K562 (cell line): ENCODE data around the gene SLC15A1. TPM values are rescaled to one million over a fixed set of nuclear protein-coding genes. Genes with fewer than 3 reads are reported as not detected.

Experiments
- CC2D1A ChIP-seq: fragments of 450-650 bp; IDR thresholded peaks from 2 replicates; pipeline ENCODE4 v1.6.1; 2017; ENCODE audit warnings: mild to moderate bottlenecking
- ETS2 ChIP-seq: IDR thresholded peaks from 2 replicates; pipeline ENCODE4 v1.6.1; 2016; ENCODE audit warnings: borderline replicate concordance, missing genetic modification characterization, mild to moderate bottlenecking, moderate library complexity, missing compliant biosample characterization; ENCODE audit not compliant: poor library complexity, severe bottlenecking
- NEUROD1 ChIP-seq: fragments of 150-350 bp; IDR thresholded peaks from 2 replicates; pipeline ENCODE4 v1.6.1; 2014; ENCODE audit warnings: borderline replicate concordance, low read length, low read depth; ENCODE audit not compliant: partially characterized antibody
- PREB ChIP-seq: sonication (generic); formaldehyde crosslinking; IDR thresholded peaks from 2 replicates; pipeline ENCODE4 v1.8.1; 2023; ENCODE audit warnings: mild to moderate bottlenecking, missing genetic modification reagents
- RHOXF2B ChIP-seq: fragments of 250-450 bp; sonication (Bioruptor Pico); conservative IDR thresholded peaks from 2 replicates; pipeline ENCODE4 v1.5.1; 2021
- ZBTB11 ChIP-seq, 3 experiments: fragments of 200-800 bp in 1 of 3; fragments of 250-450 bp in 1 of 3; fragments of 450-650 bp in 1 of 3; sonication (Bioruptor Pico) in 1 of 3; sonication (Bioruptor generic) in 1 of 3; formaldehyde crosslinking in 1 of 3; IDR thresholded peaks; 2 replicates each; pipeline versions ENCODE4 v1.6.1 to v1.8.0; 2016 to 2022; ENCODE audit warnings: mild to moderate bottlenecking in 2 of 3, missing genetic modification characterization in 2 of 3, missing compliant biosample characterization in 1 of 3, moderate library complexity in 1 of 3
- polyA plus RNA-seq, 8 experiments: library from polyadenylated mRNA; depleted of rRNA in 4 of 8; stranded (reverse) in 5 of 8; unstranded in 3 of 8; fragments of >200 nt; fragmentation: Nextera tagmentation in 2 of 8; fragmentation: Illumina TruSeq in 1 of 8; extraction: Ambion mirVana in 2 of 8; extraction: Trizol in 1 of 8; gene quantifications; 2 replicates each; pipeline versions ENCODE4 v1.2.1 to v1.2.3, GENCODE V29; 2011 to 2014; ENCODE audit warnings: inconsistent platforms in 1 of 8, missing spikeins in 1 of 8
- total RNA-seq, 7 experiments: library from RNA; depleted of rRNA in 6 of 7; stranded (reverse); fragments of >200 nt in 6 of 7; fragmentation: Illumina TruSeq in 2 of 7; extraction: Trizol in 2 of 7; gene quantifications; 2 replicates each; pipeline versions ENCODE4 v1.2.1 to v1.2.3, GENCODE V29; 2011 to 2021; ENCODE audit warnings: low replicate concordance in 1 of 7

SLC15A1 gene
- total and polyA plus RNA-seq, 9 of the 15 experiments (the other 6 are each of a cell fraction or from before 2014, with no cell fraction given): not detected

- no peak for TF ChIP-seq PREB (CRISPR knock-in tag)
- no peak for TF ChIP-seq ETS2 (tag)
- no peak for TF ChIP-seq NEUROD1
- TF ChIP-seq CC2D1A: no peak
- TF ChIP-seq RHOXF2B (CRISPR knock-in tag): no peak
- TF ChIP-seq ZBTB11 (CRISPR knock-in tag; IDR thresholded peaks at IDR 0.05): no peak
- TF ChIP-seq, all 486 proteins: peak for 0
Measured at GRCh38 chr13:98794498-98794897, 42.0 kb upstream of the SLC15A1 start (continued).
